MM.1S (cell line): ENCODE results near the gene IRAG1.

Experiments used
- EZH2 ChIP-seq: fragments of 300-600 bp; sonication (generic); optimal IDR thresholded peaks from 2 replicates; pipeline ENCODE3; 2017; ENCODE audit warnings: low read depth, mild to moderate bottlenecking, antibody characterized with exemption, low read length, mixed read lengths
- TF ChIP-seq, protein P1 (sequence below): fragments of 300-600 bp; sonication (generic); IDR thresholded peaks from 2 replicates; pipeline ENCODE4 v1.5.1; 2016; ENCODE audit warnings: antibody characterized with exemption, low read length, mixed read lengths

DNA sequence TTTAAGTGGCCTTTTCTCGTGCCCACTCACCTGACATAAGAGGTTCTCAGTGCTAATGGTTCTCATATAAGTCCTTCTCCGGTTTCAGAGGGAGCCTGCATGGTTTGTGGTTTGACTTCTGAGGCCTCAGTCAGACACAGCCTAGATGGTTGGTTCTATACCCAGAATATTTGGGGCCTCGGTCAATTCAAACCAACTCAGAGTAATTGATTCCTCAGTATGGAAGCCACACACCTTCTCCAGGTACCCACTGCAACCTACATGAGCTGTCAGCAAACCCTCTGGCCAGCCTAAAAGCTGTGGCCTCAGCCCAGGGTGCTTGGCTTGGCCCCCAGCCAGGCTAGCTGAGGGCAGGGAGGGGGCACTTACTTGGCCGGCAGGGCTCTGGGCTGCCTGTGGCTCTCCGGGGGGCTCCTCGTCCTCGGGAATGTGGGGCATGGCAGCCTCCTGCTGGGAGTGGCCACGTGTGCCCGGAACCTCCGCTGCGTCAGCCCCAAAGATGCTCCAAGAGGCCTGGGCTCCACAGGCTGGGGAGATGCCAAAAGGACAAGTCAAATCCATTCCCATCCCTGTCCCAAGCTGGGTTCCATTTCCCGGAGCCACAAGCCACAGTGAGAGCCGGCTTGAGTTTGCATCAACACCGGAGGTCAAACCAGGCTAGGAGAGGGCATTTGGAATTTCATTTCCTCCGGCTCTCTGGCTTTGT, 41.7 kb downstream of the IRAG1 start:
- TF ChIP-seq, protein P1, sequence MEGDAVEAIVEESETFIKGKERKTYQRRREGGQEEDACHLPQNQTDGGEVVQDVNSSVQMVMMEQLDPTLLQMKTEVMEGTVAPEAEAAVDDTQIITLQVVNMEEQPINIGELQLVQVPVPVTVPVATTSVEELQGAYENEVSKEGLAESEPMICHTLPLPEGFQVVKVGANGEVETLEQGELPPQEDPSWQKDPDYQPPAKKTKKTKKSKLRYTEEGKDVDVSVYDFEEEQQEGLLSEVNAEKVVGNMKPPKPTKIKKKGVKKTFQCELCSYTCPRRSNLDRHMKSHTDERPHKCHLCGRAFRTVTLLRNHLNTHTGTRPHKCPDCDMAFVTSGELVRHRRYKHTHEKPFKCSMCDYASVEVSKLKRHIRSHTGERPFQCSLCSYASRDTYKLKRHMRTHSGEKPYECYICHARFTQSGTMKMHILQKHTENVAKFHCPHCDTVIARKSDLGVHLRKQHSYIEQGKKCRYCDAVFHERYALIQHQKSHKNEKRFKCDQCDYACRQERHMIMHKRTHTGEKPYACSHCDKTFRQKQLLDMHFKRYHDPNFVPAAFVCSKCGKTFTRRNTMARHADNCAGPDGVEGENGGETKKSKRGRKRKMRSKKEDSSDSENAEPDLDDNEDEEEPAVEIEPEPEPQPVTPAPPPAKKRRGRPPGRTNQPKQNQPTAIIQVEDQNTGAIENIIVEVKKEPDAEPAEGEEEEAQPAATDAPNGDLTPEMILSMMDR: no peak
- TF ChIP-seq EZH2: no peak
